SIG-M5 treated with dmso at 0.1 percent for 504 hours (cell line): ENCODE measurements around the gene EMC9.

Experiments used
- DNase-seq: peaks from one replicate; lab custom pipeline; 2025; ENCODE audit not compliant: unreplicated experiment; lab: John Stamatoyannopoulos, UW

The EMC9 gene

DNA sequence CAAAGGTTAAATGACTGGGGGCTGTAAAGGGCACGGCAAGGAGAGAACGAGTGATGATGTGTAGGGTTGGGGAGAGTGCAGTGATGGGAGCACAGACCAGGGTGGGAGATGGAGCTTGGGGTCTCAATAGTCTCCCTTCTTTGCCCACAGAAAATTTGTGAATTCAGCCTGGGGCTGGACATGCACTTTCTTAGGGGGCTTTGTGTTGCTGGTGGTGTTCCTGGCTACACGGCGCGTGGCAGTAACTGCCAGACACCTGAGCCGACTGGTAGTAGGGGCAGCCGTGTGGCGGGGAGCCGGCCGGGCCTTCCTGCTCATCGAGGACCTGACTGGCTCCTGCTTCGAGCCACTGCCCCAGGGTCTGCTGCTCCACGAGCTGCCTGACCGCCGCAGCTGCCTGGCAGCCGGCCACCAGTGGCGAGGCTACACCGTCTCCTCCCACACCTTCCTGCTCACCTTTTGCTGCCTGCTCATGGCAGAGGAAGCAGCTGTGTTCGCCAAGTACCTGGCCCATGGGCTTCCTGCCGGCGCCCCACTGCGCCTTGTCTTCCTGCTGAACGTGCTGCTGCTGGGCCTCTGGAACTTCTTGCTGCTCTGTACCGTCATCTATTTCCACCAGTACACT, 9.2 kb downstream of the EMC9 start:
- DNase-seq: no peak

DNA sequence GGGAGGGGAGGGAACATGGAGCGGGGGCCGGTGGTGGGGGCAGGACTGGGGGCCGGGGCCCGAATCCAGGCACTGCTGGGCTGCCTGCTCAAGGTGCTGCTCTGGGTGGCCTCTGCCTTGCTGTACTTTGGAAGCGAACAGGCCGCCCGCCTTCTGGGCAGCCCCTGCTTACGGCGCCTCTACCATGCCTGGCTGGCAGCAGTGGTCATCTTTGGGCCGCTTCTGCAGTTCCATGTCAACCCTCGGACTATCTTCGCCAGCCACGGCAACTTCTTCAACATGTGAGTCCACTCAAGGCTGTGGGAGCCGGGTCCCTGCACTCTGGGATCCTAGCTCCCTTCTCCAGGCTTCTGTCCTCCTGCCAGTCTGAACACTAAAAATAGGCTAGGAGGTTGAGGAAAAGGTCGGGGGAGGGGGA, 9.8 kb downstream of the EMC9 start:
- no peak for DNase-seq

DNA sequence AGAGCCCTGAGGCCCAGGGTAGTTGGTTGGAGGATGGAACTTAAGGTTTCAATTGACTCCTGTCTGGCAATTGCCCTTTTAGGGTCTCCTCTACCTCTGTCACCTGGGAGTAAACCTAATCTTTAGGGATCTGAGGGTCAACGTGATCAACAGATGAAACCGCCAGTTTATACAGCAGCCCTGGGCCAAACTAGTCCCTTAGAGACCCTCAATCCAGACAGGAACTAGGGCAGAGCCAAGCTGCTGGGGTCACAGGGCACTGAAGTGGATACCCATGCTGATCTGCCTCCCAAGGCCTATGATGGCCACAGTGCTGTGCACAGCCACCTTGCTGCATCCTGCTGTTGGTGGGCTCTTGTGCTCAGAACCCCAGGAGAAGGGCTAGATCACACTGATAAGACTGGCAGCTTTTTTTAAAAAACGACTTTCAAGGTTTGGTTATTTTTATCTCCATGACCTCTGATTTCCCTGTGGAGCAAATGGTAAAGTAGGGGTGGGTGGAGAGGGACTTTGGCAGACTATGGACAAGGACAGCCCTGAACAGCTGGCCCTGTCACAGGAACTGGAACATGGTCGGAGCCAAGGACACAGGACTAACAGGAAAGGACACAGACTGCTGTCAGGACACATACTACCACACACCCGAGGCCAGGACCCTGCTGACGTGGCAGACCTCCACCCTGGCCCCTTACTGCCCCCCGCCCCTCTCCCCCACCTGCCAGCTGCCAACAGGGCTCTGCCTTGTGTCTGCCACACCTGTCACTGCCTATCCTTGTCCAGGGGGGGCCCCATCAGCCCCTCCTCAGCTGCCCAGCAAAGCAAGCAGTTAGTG, 10.5 kb downstream of the EMC9 start:
- DNase-seq: no peak

DNA sequence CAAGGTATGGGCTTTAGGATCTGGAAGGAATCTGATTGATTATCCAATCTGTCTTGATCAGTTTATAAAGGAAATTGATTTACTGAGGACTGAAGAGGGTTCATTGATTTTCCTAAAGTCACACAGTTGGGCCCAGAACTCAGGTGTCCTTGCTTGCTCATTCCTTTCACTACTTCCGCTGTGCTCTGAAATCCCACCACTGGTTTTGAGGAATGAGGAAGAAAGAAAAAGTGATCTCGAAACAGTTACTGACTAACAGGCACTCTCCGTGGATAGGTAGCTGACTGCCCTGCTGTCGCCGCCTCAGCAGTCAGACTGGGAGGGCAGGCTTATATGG, 11.0 kb downstream of the EMC9 start, which contains the start of gene FITM1:
Gene FITM1 (plus strand): TSS at position 280 of the 337 bp plus-strand sequence. CDS start 905 bp downstream, outside the sequence.
- DNase-seq: peak; percentile 56

DNA sequence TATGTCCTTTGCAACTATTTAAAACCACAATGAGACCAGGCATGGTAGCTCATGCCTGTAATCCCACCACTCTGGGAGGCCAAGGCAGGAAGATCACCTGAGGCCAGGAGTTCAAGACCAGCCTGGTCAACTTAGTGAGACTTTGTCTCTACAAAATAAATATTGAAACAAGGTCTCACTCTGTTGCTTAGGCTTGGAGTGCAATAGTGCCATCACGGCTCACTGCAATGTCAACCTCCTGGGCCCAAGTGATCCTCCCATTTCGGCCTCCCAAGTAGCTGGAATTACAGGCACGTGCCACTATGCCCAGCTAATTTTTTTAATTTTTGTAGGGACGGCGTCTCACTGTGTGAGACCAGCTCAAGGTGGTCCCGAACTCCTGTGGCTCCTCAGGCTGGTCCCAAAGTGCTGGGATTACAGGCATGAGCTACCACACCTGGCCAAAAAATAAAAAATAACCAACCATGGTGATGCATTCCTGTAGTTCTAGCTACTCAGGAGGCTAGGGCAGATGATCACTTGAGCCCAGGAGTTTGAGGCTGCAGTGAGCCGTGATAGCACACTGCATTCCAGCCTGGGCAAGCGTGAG, 11.9 kb downstream of the EMC9 start:
- no peak for DNase-seq

DNA sequence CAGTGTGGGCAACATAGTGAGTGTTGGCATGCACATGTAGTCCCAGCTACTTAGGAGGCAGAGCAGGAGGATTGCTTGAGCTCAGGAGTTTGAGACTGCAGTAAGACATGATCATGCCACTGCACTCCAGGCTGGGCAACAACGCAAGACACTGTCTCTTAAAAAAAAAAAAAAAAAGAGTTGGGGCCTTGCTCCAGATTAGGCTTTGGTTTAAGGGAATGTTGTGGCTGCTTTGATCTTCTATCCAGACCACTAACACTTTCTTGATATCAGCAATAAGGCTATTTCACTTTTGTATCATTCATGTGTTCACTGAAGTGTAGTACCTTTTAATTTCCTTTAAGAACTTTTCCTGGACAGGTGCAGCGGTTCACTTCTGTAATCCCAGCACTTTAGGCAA, 13.7 kb downstream of the EMC9 start:
- no peak for DNase-seq

DNA sequence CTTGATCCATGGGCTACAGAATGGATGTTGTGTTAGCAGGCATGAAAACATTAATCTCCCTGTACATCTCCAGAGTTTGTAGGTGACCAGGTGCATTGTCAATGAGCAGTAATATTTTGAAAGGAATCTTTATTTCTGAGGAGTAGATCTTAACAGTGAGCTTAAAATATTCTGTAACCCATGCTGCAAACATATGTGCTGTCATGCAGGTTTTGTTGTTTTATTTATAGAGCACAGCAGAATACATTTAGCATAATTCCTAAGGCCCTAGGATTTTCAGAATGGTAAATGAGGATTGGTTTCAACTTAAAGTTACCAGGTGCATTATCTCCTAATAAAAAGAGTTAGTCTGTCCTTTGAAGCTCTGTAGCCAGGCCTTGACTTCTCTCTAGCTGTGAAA, 14.5 kb downstream of the EMC9 start:
- DNase-seq: no peak

DNA sequence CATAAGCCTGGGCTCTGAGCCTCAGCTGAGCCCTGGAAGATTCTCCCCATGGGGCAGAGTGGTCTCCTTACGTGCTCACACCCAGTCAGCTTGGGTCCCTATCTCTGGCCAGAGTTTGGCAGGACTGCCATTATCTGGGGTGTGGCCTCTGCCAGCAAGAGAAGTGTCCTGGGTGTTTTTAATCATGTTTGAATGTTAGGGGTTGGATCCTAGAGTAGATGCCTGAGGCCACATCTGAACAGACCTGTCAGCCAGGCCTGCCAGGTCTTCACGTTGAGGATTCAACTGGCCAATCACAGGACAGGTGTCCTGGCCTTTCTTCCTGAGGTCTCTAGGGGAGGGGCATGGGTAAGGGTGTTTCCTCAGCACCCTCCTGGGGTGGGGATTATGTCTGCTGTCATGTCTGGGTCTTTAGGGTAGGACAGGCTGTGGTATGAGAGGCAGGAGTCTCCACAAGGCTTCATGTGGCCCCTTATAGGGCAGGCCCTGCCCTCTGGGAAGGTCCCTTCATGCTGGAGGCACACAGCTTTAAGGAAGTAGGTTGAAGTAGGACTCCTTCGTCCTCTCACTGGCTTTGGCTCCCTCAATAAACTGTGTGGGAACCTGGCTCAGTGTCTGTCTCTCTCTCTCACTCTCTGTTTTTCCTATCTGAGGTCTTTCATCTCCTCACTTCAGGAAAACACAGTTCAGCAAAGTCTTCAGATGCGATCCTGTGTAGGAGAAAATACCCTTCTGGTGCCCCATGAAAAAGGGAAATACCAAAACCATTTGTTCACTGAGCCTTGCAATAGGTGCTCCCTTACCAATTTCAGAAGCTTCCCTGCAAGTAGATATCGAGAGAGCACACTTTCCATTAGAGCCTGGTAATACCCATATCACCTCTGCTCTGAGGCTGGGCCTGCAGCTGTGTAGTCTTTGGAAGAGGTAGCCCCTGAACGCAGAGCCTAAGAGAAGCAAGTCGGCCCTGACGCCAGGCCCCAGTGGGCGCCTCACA, 17.7 kb downstream of the EMC9 start:
- DNase-seq: no peak

DNA sequence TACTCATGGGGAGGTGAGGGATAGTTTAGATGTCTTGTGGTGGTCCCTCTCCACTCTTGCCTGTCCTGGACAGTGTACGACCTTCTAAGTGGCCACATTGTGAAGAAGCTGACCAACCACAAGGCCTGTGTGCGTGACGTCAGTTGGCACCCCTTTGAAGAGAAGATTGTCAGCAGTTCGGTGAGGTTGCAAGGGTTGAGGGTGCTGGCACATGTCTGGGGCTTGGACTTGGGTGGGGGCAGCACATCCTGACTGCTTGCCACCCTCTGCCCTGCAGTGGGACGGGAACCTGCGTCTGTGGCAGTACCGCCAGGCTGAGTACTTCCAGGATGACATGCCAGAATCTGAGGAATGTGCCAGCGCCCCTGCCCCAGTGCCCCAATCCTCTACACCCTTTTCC, 18.5 kb downstream of the EMC9 start:
- DNase-seq: no peak

DNA sequence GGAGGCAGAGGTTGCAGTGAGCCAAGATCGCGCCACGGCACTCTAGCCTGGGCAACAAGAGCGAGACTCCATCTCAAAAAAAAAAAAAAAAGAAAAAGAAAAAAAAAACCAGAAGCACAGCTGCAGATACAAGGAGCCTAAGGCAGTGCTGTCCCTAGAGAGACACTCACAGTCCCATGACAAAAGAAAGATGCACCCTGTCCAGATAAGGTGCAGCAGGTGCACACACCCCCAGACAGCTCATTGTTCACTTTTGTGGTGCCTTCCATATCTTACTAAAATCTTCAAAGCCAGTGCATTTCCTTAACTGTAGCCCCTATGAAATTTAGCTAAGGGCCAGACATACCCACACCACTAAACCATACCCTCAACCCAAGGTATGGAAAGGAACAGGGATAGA, 19.0 kb downstream of the EMC9 start:
- DNase-seq: no peak

DNA sequence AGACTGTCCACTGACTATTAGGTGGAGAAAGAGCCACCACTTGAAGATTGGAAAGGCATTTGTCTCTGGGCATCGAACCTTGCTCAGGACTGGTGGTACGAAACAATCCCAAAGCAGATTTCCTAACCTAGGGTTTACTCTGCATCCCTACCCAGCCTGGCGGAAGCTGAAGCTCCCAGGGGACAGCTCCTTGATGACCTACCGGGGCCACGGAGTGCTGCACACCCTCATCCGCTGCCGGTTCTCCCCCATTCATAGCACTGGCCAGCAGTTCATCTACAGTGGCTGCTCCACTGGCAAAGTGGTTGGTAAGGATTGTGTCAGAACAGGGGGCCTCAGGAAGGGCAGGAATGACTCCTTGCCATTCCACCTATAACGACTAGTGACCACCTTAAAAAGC, 20.2 kb downstream of the EMC9 start:
- DNase-seq: no peak

DNA sequence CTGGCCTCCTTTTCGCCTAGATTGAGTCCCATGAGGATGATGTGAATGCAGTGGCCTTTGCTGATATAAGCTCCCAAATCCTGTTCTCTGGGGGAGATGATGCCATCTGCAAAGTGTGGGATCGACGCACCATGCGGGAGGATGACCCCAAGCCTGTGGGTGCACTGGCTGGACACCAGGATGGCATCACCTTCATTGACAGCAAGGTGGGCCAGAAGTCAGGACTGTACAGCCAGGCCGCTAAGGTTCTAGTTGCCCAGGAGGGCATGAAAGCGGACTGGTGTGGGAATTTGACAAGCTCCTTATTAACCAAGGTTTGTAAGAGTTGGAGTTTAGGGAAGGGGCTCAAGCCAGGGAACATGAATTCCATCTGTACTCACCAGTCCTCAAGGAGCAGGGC, 21.7 kb downstream of the EMC9 start:
- DNase-seq: no peak

DNA sequence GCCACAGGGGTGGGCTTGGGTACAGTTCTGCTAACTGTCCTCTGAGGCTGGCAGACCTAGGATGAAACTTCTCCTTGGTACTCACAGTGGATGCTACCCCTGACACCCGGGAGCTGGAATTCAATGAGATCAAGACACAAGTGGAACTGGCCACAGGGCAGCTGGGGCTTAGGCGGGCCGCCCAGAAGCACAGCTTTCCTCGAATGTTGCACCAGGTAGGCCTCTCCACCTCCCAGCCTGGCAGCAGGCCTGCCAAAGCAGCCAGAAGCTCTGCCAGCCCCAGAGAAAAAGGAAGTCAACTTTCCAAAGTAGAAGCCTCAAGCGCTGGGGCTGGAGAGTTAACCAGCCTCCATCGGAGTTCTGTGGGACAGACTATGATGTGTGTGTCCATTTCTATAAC, 24.2 kb downstream of the EMC9 start:
- DNase-seq: no peak

DNA sequence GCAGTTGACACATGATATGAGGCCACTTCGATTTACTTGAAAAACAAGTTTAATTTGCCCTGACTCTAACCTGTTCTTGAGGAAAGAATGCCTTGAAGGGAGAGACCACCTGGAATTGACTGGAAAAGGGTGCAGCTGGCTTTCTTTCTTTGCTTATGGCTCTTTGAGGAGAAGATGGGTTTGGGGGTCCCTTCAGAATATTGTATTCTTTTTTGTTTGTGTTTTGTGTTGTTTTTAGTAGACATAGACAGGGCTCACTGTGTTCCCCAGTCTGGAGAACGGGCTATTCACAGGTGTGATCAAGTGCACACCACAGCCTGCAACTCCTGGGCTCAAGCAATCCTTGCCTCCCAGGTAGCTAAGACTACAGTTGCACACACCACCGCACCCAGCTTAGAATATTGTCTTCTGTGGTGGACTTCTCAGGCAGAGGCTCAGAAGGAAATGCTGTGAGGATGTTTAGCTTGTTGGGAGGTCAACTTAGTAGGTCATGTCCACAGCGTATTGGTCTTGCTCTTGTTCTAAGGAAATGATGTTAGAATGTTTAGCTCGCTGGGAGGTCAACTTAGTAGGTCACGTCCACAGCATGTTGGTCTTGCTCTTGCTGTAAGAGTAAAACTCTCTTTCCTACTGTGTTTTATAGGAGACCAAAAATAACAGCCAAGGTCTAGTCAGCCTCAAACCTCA, 25.1 kb downstream of the EMC9 start:
- no peak for DNase-seq

DNA sequence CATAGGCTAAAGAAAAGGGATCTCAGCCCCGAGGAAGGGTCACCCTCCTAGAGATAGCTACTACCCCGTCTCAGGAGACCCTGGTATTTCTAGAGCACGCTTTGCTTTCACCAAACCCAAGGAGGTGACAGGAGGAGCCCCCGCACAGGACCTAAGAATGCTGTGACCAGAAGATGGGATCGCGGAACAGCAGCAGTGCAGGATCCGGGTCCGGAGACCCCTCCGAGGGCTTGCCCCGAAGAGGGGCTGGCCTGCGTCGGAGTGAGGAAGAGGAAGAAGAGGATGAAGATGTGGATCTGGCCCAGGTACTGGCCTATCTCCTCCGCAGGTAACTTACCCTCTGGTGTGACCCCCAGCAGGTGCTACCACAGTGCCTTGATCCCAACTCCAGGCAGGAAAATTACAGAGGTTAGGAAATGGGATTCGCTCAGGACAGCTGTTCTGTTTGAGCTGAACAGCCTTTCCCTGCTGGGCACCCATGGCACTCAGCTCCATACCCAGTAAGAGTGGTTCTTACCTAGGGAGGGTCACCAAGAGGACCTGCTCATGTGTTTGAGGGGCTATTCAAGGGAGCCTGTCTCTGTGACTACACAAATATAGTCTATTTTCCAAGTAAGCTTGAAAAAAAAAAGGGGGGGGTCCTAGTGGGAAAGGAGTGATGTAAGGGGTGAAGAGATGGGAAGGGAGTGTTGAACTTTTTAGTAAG, 25.8 kb downstream of the EMC9 start:
- DNase-seq: no peak

DNA sequence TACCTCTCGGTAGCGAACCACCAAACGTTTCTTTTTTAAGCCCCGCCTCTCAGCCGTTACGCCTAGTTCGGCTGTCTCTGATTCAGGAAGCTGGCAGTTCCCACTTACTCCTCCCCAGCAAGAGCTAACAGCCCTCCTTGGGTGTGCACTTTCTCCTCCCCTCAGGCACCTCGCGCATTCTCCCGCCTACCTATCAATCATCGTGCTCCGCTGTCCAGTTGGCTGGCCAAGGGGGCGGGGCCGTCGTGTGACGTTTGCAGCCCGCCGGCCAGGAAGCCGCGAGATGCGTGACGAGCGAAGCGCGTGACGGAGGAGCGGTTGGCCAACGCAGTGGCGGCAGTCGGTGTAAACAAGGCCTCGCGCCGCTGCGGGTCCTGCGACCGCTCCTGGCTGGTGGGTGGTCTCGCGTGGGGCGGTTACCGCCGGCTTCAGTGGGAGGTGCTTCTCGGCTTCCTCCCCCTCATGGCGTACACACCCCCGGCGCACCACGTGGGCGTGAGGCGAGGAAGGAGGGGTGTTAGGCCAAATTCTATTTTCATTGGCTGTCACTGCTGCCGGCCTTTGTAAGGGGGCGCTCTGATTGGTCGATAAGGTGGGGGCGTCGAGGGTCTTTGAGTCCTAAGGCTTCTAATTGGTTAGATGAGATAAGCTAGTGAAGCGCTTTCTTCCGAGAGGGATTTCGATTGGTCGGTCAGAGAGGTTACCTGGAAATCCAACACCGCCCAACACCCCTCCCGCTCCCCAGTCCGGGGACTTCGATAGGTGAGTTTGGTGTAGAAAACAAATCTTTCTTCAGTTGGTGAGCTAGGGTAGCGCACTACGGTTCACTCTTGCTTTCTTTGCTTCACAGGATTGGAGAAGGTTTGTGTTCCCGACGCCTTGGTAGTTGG, 26.6 kb downstream of the EMC9 start, which contains the start of the genes DCAF11 and NRL:
Gene DCAF11 (plus strand): TSS at position 246 of the 890 bp plus-strand sequence. CDS start 818 bp downstream, outside the sequence.
Gene NRL (minus strand): TSS at position 418 of the 890 bp plus-strand sequence. CDS start 32,101 bp downstream, outside the sequence.
- DNase-seq: peak; percentile 100

DNA sequence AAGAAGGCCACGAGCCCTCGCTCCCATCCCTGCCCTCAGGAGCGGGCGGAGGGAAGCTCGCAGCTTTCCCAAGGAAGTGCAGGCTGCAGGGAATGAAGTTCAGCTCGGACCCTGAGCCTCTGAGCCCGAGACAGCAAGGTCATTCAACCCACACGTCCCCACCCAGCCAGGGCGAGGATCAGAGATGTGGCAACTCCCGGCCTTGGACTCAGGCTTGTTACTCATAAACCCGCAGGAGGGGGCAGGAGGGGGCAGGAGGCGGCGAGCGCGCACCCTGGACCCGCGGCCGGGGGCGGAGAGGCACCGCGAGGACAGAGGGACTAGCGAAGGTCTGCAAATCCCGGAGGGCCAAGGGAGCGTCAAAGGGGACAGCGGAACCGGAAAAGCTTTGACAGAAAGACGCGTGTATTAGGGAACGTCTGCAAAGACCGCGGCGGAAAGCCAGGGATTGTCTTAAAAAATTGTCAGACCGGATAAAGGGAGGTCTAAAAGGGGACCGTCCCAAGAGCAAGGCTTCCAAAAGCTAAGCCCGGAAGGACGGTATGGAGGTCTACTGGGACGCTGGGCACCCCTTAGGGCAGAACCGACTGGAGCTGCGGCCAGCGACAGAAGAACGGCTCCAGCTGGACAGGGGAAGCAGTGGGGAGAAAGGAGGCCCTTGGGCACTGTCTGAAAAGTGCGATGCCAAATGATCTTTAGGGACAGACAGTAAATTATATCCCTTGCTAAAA, 27.4 kb downstream of the EMC9 start:
- DNase-seq: peak; percentile 88

DNA sequence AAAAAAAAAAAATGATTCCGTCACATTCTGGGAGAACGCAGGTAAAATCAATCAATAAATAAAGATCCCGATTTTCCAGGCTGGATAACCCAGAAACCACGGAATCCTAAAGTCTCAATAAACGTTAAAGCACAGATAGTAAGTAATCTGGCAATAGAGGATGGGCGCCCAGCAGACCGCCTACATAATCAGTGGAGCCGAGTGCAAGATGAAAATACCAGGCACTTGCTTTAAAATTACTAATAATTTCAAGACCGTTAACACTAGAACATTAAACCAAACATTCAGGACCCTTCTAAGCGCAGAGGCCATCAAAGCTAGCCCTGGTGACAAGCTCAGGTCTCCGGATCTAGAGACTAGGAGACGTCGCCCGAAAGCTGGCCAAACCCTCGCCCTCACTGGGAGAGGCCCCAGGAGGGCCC, 28.0 kb downstream of the EMC9 start:
- DNase-seq: no peak
